Kidney tubule cell (primary cell): ENCODE data around the gene CEBPB.

Source experiments
- DNase-seq: peaks from one replicate; pipeline ENCODE4 v3.0.0-alpha.2; 2018; ENCODE audit warnings: low spot score

Gene CEBPB

DNA sequence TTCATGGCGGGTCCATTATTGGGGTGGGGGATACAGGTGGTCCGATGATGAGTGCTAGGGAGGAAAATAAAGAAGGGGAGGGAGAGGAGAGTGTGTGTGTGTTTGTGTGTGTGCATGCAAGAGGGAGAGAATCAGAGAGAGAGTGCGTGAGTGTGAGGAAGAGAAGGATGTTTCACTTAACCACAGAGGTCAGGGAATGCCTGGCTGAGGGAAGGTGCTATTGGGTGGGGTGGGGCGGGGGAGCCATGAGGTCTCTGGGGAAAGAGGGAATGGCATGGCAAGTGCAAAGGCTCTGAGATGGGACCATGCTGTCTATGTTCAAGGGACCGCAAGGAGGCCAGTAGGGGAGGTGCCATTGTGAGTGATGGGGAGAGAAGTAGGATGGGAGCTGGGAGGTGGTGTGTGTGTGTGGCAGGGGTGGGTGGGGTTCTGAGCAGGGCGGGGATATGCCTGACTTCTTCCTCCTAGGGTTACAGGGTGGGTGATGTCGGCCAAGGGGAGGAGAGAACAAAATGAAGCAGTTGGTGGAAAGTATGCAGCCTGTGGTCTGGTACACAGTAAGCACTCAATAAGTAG is 23.0 kb downstream of the CEBPB start:
- DNase-seq: peak; percentile 34

GRCh38 chr20:50214226-50215024 is 23.8 kb downstream of the CEBPB start:
- DNase-seq: no peak

DNA sequence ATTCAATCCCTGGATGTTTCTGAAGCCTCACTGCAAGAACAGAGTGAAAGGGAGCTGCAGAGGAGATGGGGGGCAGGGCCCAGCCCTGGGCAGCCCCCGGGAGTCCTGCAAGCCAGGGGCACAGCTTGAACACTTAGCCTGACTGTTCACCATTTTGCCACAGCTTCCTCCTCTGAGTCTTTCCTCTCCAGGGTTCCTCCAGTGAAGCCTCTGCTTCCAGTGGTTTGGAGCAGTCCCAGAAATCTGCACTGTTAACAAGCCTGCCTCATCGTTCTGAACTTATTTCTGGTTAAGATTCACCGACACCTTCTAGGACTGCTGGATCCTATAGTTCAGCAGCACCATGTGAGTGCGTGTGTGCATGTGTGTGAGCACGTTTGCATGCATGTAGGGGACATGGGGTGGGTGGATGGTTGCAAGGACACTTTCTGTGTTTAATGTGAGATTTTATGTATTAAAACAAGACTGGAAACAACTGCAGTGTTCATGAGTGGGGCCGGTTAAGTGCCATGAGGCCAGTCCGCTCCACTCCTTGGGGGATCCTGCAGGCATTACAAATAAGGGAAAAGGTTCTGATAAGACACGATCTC is 24.6 kb downstream of the CEBPB start:
- DNase-seq: no peak

DNA sequence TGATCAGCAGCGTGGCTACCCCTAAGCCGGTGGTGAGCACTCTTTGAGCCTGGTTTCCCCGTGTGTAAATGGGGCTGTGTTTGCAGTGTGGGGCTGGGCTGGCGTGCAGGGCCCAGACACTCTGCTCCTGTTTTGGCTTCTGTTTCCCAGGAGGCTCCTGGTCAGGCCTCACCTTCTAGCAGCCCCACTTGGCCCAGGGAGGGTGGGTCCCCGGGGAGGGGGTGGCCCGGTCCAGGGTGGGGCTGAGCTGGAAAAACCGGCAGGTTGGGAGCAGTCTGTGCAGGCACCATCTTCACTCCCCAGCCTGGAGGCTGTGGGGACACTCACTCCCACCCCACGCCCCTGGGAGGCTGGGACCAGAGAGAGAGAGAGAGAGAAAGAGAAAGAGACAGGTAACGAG is 25.3 kb downstream of the CEBPB start:
- DNase-seq: no peak

DNA sequence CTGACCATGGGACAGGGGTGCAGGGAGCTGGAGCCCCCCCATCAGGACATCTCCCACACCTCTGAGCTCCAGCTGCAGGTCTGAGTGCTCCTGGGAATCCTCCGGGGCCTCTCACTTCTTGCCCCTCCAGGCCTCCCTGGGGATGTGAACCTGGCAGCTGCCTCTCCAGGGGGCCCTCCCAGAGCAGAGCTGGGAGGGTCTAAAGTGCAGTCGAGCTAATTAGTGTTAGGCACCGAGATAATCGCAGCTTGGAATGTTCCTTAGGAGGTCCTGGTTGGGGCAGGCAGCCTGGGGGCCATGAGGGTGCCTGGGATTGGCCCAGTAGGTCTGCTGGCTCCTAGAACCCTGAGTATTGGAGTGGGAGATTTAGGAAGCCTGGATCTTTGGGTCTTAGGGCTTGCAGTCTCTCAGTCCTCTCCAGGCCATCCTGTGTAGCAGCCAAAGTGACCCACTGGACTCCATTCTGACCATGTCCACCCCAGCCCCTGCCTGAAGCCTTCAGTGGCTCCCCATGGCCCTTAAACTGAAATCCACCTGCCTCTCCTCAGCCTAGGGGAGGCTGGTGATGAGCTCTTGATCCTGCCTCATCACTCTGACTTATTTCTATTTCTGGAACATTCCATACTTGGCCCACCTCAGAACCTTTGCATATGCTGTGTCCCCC is 26.0 kb downstream of the CEBPB start:
- DNase-seq: no peak

GRCh38 chr20:50217207-50217949 is 26.7 kb downstream of the CEBPB start:
- DNase-seq: no peak

DNA sequence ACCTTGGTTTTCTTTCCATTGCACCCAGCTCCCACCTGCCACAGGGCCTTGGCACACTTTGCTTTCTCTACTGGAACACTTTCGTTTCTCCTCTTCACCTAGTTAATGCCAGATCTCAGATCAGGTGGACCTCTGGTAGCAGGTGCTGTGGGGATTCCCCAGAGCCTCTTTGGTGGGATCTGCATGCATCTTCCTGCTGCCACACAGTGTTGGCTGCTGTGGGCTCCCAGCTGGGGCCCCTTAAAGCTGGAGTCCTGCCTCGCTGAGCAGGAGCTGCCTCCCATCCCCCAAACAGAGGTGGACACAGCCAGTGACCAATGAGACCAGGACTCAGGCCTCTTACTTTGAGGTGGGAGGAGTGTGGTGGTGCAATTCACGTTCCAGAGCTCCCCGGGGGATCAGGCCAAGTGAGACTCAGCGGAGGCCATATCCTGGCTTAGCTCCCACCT is 28.4 kb downstream of the CEBPB start:
- peak; percentile 34 for DNase-seq

DNA sequence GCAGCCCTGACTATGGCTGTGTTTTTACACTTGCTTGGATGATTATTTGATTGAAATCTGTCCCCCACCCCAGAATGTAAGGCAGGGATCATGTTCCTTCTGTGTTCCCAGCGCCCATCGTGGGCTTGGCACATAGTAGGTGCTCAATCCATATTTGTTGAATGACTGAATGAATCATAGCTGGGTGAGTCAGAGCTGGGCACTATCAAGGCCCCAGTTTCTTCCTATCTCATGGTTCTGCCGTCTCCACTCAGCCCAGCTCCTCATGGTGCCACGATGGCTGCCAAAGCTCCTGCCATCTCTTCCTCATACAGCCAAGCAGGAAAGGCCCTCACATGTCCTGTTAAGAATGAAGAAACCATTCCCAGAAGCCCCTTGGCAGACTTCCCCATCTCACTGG is 29.0 kb downstream of the CEBPB start:
- no peak for DNase-seq

- no peak for DNase-seq
These were observed 29.7 kb downstream of the CEBPB start for GRCh38 chr20:50220093-50220893.

GRCh38 chr20:50220894-50221365 is 30.3 kb downstream of the CEBPB start:
- DNase-seq: no peak

- DNase-seq: peak; percentile 64
These were observed 31.1 kb downstream of the CEBPB start for GRCh38 chr20:50221501-50222308.

DNA sequence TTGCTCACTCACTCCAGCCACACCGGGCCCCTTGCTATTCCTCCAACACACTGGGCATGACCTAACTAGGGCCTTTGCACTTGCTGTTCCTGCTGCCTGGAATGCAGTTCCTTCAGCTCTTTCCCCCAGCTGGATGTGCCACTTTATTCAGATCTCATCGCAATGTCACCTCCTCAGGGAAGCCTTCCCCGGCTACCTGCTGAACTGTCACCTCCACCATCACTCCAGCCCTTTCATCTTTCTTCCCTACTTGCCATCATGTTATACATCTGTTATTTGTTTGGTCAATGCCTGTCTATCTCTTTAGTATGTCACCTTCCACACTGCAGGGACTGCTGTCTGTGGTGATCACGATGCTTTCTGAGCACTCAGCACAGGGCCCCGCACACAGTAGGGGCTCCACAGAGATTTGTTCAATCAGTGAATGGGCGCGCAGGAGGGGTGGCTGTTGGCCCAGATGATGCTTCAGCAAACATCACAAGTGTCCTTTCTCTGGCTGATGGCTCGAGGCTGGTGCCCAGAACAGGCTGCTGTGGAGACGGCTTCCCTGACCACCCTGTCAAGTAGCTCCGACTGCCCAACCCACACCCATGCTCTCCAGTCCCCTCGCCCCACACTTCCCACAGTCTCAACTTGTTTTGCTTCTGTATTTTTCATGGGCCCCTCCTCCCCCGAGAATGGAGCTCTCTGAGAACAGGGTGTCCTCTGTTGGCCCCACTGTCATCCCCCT is 31.8 kb downstream of the CEBPB start:
- DNase-seq: no peak

DNA sequence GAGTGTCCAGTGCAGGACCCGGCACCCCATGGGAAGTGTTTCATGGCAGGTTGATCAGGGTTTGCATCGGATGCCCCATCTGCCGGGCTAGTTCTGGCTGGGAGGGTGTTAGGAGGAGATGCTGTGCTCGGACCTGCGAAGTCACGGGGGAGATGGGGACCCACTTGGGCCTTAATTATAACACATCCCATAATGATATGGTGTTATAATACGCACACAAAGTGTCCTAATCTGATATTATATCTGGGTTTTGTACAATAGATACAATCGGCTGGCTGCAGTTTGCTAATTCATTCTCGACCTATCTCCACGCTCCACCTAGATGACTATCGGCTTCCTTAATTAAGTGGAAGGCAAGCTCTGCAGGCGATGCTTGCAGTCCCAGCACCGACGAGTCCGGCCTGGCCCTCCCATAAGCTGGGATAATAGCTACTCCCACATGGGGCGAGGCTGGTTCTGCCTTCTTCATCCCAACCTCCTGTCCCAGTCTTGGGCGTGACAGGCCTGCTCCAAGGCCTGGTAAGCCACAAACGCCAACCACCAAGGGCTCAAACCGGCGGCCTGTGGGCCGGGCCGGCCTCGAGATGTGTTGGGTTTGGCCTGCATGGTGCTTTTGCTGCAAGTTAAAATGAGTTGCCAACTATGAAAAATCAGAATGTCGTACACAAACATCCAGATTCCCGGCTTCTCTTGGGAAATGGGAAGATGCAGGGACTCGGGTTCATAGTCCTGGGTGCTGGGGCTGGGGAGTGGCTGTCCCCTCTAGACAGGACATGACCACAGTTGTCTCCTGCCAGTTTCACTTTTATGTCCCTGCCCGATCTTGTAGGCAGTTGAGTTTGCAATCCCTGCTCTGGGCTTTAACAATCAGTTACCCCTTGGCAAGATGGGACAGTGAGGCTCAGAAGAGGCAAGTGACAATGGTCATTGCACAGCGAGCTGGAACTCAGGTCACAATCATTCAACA is 32.7 kb downstream of the CEBPB start:
- DNase-seq: no peak

DNA sequence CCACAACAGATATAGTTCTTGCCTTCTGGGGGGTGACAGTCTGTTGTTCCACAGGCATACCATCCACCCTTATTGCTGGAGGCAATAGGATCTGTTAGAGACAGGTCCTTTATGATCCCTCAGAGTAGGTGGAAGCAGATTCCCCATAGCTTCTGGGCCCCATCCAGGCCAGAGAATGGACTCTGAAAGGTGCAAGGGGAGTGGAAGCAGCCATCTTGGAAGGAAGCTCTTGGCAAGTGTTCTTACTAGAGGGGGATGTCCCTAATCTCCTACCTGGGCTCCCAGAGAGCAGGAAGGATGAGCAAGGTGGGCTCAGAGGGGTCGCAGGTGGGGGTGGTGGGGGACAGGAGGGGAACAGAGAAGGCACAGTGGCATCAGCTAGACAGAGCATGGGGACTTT is 33.4 kb downstream of the CEBPB start:
- no peak for DNase-seq

DNA sequence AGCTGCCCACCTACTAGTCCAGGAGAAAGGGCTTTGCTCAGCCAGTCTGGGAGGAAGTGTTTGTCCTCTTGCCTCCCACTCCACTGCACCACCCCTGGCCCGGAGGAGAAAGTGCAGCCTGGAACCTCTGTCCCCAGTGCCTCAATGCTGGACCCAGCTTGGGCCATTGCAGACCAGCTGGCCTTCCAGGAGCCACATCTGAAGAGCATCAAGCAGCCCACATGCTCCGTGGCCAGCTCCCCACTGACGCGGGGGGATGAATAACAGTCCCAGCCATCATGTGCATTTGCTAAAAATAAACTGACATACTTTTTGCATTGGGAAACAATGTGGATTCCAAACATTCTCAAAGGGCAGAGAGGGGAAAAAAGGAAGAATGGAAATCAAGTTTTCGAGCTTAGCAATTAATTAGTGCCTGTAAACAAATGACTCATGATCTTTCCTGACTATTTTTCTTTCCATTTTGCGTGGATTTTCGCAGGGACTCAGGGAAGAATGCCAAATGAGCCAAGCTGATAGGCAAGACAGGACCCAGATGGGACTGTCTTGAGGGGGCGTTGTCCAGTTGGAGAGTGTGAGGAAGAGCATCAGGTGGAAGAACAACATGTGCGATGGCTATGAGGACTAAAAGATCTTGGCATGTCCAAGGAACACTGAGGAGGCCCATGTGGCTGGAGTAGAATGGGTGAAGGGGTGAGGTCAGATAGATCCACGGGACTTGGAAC is 34.1 kb downstream of the CEBPB start:
- peak; percentile 77 for DNase-seq

GRCh38 chr20:50226093-50226974 is 35.7 kb downstream of the CEBPB start:
- DNase-seq: peak; percentile 82

- peak; percentile 40 for DNase-seq
These were observed 36.9 kb downstream of the CEBPB start for GRCh38 chr20:50227506-50227905.
